H1 (cell line): ENCODE results near the gene ALOX15B. TPM values are rescaled to one million over a fixed set of nuclear protein-coding genes. Genes with fewer than 3 reads are reported as not detected.

Experiments used
- CTCF ChIA-PET: fragments of 300-600 bp; sonication (Branson Sonifier 250); formaldehyde crosslinking; loops from one replicate; lab custom pipeline; 2021; ENCODE audit not compliant: partially characterized antibody; lab: Charles Lee
- POLR2A ChIA-PET: fragments of 300-600 bp; sonication (Branson Sonifier 250); formaldehyde crosslinking; loops from one replicate; lab custom pipeline; 2021; ENCODE audit warnings: inconsistent platforms; ENCODE audit not compliant: partially characterized antibody; lab: Charles Lee
- DNase-seq, 2 experiments: peaks; one replicate each; pipeline versions ENCODE4 v3.0.0 to v3.0.0-alpha.2; 2010 to 2022; ENCODE audit warnings: low spot score in 2 of 2, low read depth in 1 of 2, mixed read lengths in 1 of 2
- FAIRE-seq: peaks from 2 replicates; lab custom pipeline; 2011; peaks lifted over from hg19 to GRCh38; lab: Jason Lieb, UNC
- H2AFZ ChIP-seq: 2 replicates; pipeline ENCODE4 v1.8.1; 2012; ENCODE audit warnings: low read length, inconsistent platforms
- H2AK5ac ChIP-seq: 2 replicates; pipeline ENCODE4 v1.6.1; 2013; ENCODE audit warnings: low read depth, low read length
- H2BK120ac ChIP-seq: replicated peaks from 2 replicates; pipeline ENCODE3; 2013; ENCODE audit warnings: low read depth, low read length, inconsistent platforms
- H2BK12ac ChIP-seq: 2 replicates; pipeline ENCODE4 v1.6.1; 2013; ENCODE audit warnings: low read depth, low read length
- H2BK15ac ChIP-seq: 2 replicates; pipeline ENCODE4 v1.6.1; 2013; ENCODE audit warnings: low read length
- H2BK20ac ChIP-seq: 2 replicates; pipeline ENCODE4 v1.6.1; 2013; ENCODE audit warnings: low read length
- H2BK5ac ChIP-seq: 2 replicates; pipeline ENCODE4 v1.6.1; 2013; ENCODE audit warnings: low read depth, low read length
- H3K14ac ChIP-seq: 2 replicates; pipeline ENCODE4 v1.6.1; 2013; ENCODE audit warnings: inconsistent platforms; ENCODE audit not compliant: insufficient read length
- H3K18ac ChIP-seq: 2 replicates; pipeline ENCODE4 v1.6.1; 2013; ENCODE audit warnings: low read length; ENCODE audit errors: extremely low read depth
- H3K23ac ChIP-seq: 2 replicates; pipeline ENCODE4 v1.6.1; 2013; ENCODE audit warnings: inconsistent platforms; ENCODE audit not compliant: insufficient read length
- H3K23me2 ChIP-seq: 2 replicates; pipeline ENCODE4 v1.6.1; 2013; ENCODE audit warnings: low read depth, low read length
- H3K27ac ChIP-seq: 2 replicates; pipeline ENCODE4 v1.6.1; 2011; ENCODE audit warnings: low read depth, low read length, inconsistent platforms
- H3K27me3 ChIP-seq, 4 experiments: replicated peaks in 1 of 4; 1 replicate in 1 of 4; 2 replicates in 3 of 4; pipeline versions ENCODE4 v1.6.1 to v1.8.1; 2011 to 2013; ENCODE audit warnings: low read length in 3 of 4, mild to moderate bottlenecking in 3 of 4, inconsistent platforms in 2 of 4, mixed read lengths in 2 of 4, moderate library complexity in 1 of 4; ENCODE audit not compliant: control insufficient read depth in 3 of 4, insufficient read depth in 3 of 4; ENCODE audit errors: extremely low read depth in 1 of 4
- H3K36me3 ChIP-seq, 4 experiments: 2 replicates each; pipeline versions ENCODE4 v1.6.1 to v1.8.1; 2011 to 2013; ENCODE audit warnings: mild to moderate bottlenecking in 4 of 4, low read length in 3 of 4, moderate library complexity in 2 of 4, control low read depth in 1 of 4, inconsistent platforms in 1 of 4; ENCODE audit not compliant: insufficient read depth in 4 of 4, control insufficient read depth in 2 of 4
- H3K4ac ChIP-seq: replicated peaks from 2 replicates; pipeline ENCODE3; 2013; ENCODE audit warnings: low read length, low read depth, mixed read lengths, inconsistent platforms; ENCODE audit not compliant: insufficient read length
- H3K4me1 ChIP-seq, 4 experiments: replicated peaks in 1 of 4; 1 replicate in 1 of 4; 2 replicates in 3 of 4; pipeline versions ENCODE4 v1.6.1 to v1.8.1; 2011 to 2013; ENCODE audit warnings: low read length in 3 of 4, inconsistent platforms in 2 of 4, mixed read lengths in 1 of 4; ENCODE audit not compliant: insufficient read depth in 4 of 4, control insufficient read depth in 3 of 4
- H3K4me2 ChIP-seq, 2 experiments: 2 replicates each; pipeline versions ENCODE4 v1.6.1 to v1.8.1; 2011 to 2013; ENCODE audit warnings: low read depth in 2 of 2, low read length in 2 of 2, control low read depth in 1 of 2, inconsistent platforms in 1 of 2, mild to moderate bottlenecking in 1 of 2; ENCODE audit not compliant: insufficient read depth in 1 of 2
- H3K4me3 ChIP-seq, 4 experiments: fragments of 200-600, 300-600 bp in 1 of 4; sonication (generic), shearing (Covaris generic), sonication (Bioruptor Twin) in 1 of 4; 2 replicates each; pipeline versions ENCODE4 v1.5.1 to v1.8.1; 2011 to 2016; ENCODE audit warnings: low read length in 4 of 4, low read depth in 3 of 4, control low read depth in 2 of 4, inconsistent platforms in 2 of 4, mild to moderate bottlenecking in 2 of 4, mixed read lengths in 1 of 4, moderate library complexity in 1 of 4; ENCODE audit not compliant: insufficient read depth in 2 of 4; ENCODE audit errors: extremely low read depth in 1 of 4
- H3K56ac ChIP-seq: replicated peaks from 2 replicates; pipeline ENCODE3; 2013; ENCODE audit warnings: low read depth, mild to moderate bottlenecking, mixed read lengths, low read length, inconsistent platforms; ENCODE audit not compliant: insufficient read length
- H3K79me1 ChIP-seq: 2 replicates; pipeline ENCODE4 v1.6.1; 2013; ENCODE audit warnings: low read depth, low read length, control low read depth
- H3K79me2 ChIP-seq, 2 experiments: 2 replicates each; pipeline versions ENCODE4 v1.6.1 to v1.8.1; 2012 to 2013; ENCODE audit warnings: low read length in 2 of 2, mild to moderate bottlenecking in 2 of 2, inconsistent platforms in 1 of 2; ENCODE audit not compliant: insufficient read depth in 2 of 2, control insufficient read depth in 1 of 2
- H3K9ac ChIP-seq, 4 experiments: replicated peaks in 1 of 4; 1 replicate in 1 of 4; 2 replicates in 3 of 4; pipeline versions ENCODE4 v1.6.1 to v1.8.1; 2011 to 2013; ENCODE audit warnings: low read depth in 3 of 4, low read length in 3 of 4, control low read depth in 2 of 4, mild to moderate bottlenecking in 2 of 4, moderate library complexity in 2 of 4, inconsistent platforms in 1 of 4; ENCODE audit errors: extremely low read depth in 1 of 4
- H3K9me3 ChIP-seq, 2 experiments: 2 replicates each; pipeline versions ENCODE4 v1.6.1 to v1.8.1; 2012 to 2013; ENCODE audit warnings: mild to moderate bottlenecking in 2 of 2, moderate library complexity in 2 of 2, control low read depth in 1 of 2, inconsistent platforms in 1 of 2, low read depth in 1 of 2, low read length in 1 of 2, mixed read lengths in 1 of 2; ENCODE audit not compliant: insufficient read depth in 2 of 2
- H4K20me1 ChIP-seq, 2 experiments: replicated peaks in 1 of 2; 2 replicates each; pipeline versions ENCODE3 to v1.8.1; 2011 to 2013; ENCODE audit warnings: inconsistent platforms in 2 of 2, low read length in 2 of 2, mild to moderate bottlenecking in 1 of 2; ENCODE audit not compliant: insufficient read depth in 2 of 2, control insufficient read depth in 1 of 2
- H4K5ac ChIP-seq: 2 replicates; pipeline ENCODE4 v1.6.1; 2013; ENCODE audit warnings: low read length, low read depth, mixed read lengths, inconsistent platforms; ENCODE audit not compliant: insufficient read length
- H4K8ac ChIP-seq: 2 replicates; pipeline ENCODE4 v1.8.0; 2013; ENCODE audit warnings: mild to moderate bottlenecking, moderate library complexity, low read length, inconsistent platforms; ENCODE audit not compliant: insufficient read depth; ENCODE audit errors: extremely low read depth
- H4K91ac ChIP-seq: replicated peaks from 2 replicates; pipeline ENCODE3; 2013; ENCODE audit warnings: low read length, mixed read lengths, inconsistent platforms; ENCODE audit not compliant: insufficient read length
- ASH2L ChIP-seq: fragments of 200-600, 300-600 bp; sonication (generic); IDR thresholded peaks from one replicate; pipeline ENCODE4 v1.7.1; 2017; ENCODE audit warnings: low read length
- BCL11A ChIP-seq, 2 experiments: IDR thresholded peaks; one replicate each; pipeline ENCODE4 v1.6.1; 2011; ENCODE audit warnings: low read depth in 2 of 2, low read length in 2 of 2, mild to moderate bottlenecking in 2 of 2
- CBX5 ChIP-seq: fragments of 300-800, 300-1000 bp; sonication (generic); IDR thresholded peaks from 2 replicates; pipeline ENCODE4 v1.7.1; 2016; ENCODE audit warnings: antibody characterized with exemption, low read length, low read depth
- CREB1 ChIP-seq: IDR thresholded peaks from 2 replicates; pipeline ENCODE4 v1.6.1; 2012; ENCODE audit warnings: inconsistent platforms
- EP300 ChIP-seq, 2 experiments: IDR thresholded peaks; 1 replicate in 1 of 2; 2 replicates in 1 of 2; pipeline ENCODE4 v1.6.1; 2011 to 2012; ENCODE audit warnings: low read depth in 2 of 2, low read length in 2 of 2, mild to moderate bottlenecking in 2 of 2, borderline replicate concordance in 1 of 2, inconsistent platforms in 1 of 2, moderate library complexity in 1 of 2
- JUN ChIP-seq: IDR thresholded peaks from 2 replicates; pipeline ENCODE4 v1.6.1; 2011; ENCODE audit warnings: low read depth, mild to moderate bottlenecking, improper control_type of control experiment, low read length
- KDM1A ChIP-seq: fragments of 200-600, 300-600 bp; sonication (generic); IDR thresholded peaks from 2 replicates; pipeline ENCODE4 v1.7.1; 2016; ENCODE audit warnings: mild to moderate bottlenecking, low read length, borderline replicate concordance
- PHF8 ChIP-seq: fragments of 200-600 bp; sonication (generic); conservative IDR thresholded peaks from 2 replicates; pipeline ENCODE4 v1.7.1; 2012; ENCODE audit warnings: low read depth, mild to moderate bottlenecking, inconsistent platforms, low read length, moderate library complexity
- RXRA ChIP-seq: IDR thresholded peaks from 2 replicates; pipeline ENCODE4 v1.6.1; 2011; ENCODE audit warnings: low read depth, mild to moderate bottlenecking, low read length, moderate library complexity; ENCODE audit not compliant: insufficient read depth
- SP4 ChIP-seq: IDR thresholded peaks from 2 replicates; pipeline ENCODE4 v1.6.1; 2012; ENCODE audit warnings: low read length, inconsistent platforms
- WGBS, 2 experiments: shearing (Covaris generic) in 1 of 2; methylation state at CpG; one replicate each; pipeline versions ENCODE4 v1.1.6 to v1.1.7; 2013 to 2015; ENCODE audit warnings: low lambda C conversion rate in 2 of 2, mixed read lengths in 2 of 2, inconsistent platforms in 1 of 2, low coverage in 1 of 2, missing lambda C conversion rate in 1 of 2; ENCODE audit not compliant: insufficient replicate concordance in 2 of 2, insufficient coverage in 1 of 2, insufficient read length in 1 of 2; ENCODE audit errors: extremely low coverage in 1 of 2, missing lambda C conversion rate in 1 of 2; 5-methylcytosine and 5-hydroxymethylcytosine counted together
- polyA plus RNA-seq, 7 experiments: library from polyadenylated mRNA; depleted of rRNA in 3 of 7; stranded (reverse) in 5 of 7; unstranded in 2 of 7; fragments of >200 nt in 5 of 7; fragments of 200-250 nt in 2 of 7; gene quantifications; 1 replicate in 5 of 7; 2 replicates in 1 of 7; 4 replicates in 1 of 7; pipeline versions ENCODE4 v1.2.1 to v1.2.3, GENCODE V29; 2011 to 2013; ENCODE audit warnings: missing spikeins in 2 of 7, mixed read lengths in 2 of 7
- total RNA-seq: library from RNA; stranded (reverse); fragmentation: NEBNext Ultra II Directional; extraction: Animal tissue kit (Norgen Biotek cat#: 25700); gene quantifications from 2 replicates; pipeline ENCODE4 v1.2.1, GENCODE V29; 2021
- TF ChIP-seq, protein P1 (sequence below), 3 experiments: IDR thresholded peaks; 1 replicate in 2 of 3; 2 replicates in 1 of 3; pipeline versions ENCODE4 v1.5.1 to v1.6.1; 2011; ENCODE audit warnings: low read length in 3 of 3, mild to moderate bottlenecking in 3 of 3, inconsistent platforms in 2 of 3, low read depth in 1 of 3, moderate library complexity in 1 of 3; ENCODE audit not compliant: insufficient read depth in 1 of 3; ENCODE audit errors: control extremely low read depth in 1 of 3

ALOX15B gene
- total and polyA plus RNA-seq, 2 of the 8 experiments (the other 6 are each of a cell fraction or from before 2014, with no cell fraction given), result 0.63 to 0.91 TPM

DNA sequence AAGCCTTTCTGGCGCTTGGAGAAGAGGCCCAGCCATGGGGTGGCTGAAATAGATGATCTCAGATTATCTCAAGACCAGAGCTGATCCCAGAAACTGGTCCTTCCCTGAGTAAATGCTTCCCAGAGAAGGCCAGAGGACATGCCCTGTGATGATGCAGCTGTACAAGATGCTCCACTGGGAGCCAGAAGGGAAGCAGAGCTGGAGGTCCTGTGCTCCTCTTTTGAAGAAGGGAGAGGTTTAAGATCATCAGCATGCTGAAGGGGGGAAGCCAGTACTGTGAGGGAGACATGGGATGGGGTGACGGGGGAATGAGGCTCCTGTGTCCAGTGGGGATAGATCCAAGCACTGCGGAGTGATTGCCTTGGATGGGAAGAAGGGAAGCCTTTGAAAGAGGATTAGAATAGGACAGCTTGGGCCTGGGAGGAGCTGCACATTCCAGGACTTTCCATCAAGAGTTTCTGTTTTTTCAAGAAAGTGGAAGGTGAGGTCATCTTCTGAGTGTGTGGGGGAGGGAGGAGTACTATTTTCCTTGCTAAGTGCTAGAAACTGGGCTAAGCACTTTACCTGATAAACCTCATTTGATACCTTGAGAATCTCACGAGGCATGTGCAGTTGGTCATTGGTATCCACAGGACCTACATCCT lies 16.4 kb upstream of the ALOX15B start:
- Histone ChIP-seq H2AFZ (no peak overlapping the region), H2AK5ac (no peak overlapping the region), H3K27me3 (peaks cover 0 to 1% (median 0%) of the 10 kb centered on the region in 4 experiments; a peak in 1 of 7 replicates), H2BK20ac (no peak overlapping the region), H3K23me2 (no peaks in the 10 kb centered on the region), H3K14ac (no peak overlapping the region), H3K4me2 (no peak overlapping the region), H3K79me1 (no peaks in the 10 kb centered on the region), H4K5ac (no peak overlapping the region), H3K9me3 (no peaks in the 10 kb centered on the region), H2BK15ac (no peak overlapping the region), H2BK5ac (no peak overlapping the region), H3K79me2 (no peaks in the 10 kb centered on the region), H3K4ac (no peak overlapping the region), H3K23ac (no peak overlapping the region), H3K9ac (no peak overlapping the region), H4K91ac (no peak overlapping the region), H3K27ac (no peak overlapping the region), H3K18ac (no peak overlapping the region), H3K4me3 (no peak overlapping the region), H2BK12ac (no peak overlapping the region), H3K36me3 (no peaks in the 10 kb centered on the region), H4K20me1 (no peaks in the 10 kb centered on the region), H4K8ac (no peak overlapping the region), H2BK120ac (no peak overlapping the region), H3K56ac (no peak overlapping the region), H3K4me1 (no peaks in the 10 kb centered on the region)
- DNase-seq (no peak), FAIRE-seq (no peak)
- ChIA-PET POLR2A (no interaction called here), CTCF (interaction anchor here (0.6 to 12.8 kb wide), 12 partner anchors 11 to 377 kb away, joined by 3 to 141 read pairs (median 5); partner anchors contain the start of genes ALOX15B and GUCY2D)
- 85% methylated on average over 4 of the region's 4 CpGs; no CpG with 5 or more reads in 1 of the 2 experiments for WGBS, 2 experiments
- TF ChIP-seq SP4 (no peak), CBX5 (no peak), RXRA (no peak), KDM1A (no peak), CREB1 (no peak), EP300 (IDR thresholded peaks at IDR 0.05; ENCODE audit: borderline replicate concordance in 1 of 2, low read depth in 2 of 2, low read length in 2 of 2) (no peak), BCL11A (IDR thresholded peaks at IDR 0.05; ENCODE audit: low read depth in 2 of 2, low read length in 2 of 2) (no peak), PHF8 (no peak), JUN (no peak), ASH2L (no peak)
- TF ChIP-seq, protein P1, sequence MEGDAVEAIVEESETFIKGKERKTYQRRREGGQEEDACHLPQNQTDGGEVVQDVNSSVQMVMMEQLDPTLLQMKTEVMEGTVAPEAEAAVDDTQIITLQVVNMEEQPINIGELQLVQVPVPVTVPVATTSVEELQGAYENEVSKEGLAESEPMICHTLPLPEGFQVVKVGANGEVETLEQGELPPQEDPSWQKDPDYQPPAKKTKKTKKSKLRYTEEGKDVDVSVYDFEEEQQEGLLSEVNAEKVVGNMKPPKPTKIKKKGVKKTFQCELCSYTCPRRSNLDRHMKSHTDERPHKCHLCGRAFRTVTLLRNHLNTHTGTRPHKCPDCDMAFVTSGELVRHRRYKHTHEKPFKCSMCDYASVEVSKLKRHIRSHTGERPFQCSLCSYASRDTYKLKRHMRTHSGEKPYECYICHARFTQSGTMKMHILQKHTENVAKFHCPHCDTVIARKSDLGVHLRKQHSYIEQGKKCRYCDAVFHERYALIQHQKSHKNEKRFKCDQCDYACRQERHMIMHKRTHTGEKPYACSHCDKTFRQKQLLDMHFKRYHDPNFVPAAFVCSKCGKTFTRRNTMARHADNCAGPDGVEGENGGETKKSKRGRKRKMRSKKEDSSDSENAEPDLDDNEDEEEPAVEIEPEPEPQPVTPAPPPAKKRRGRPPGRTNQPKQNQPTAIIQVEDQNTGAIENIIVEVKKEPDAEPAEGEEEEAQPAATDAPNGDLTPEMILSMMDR (IDR thresholded peaks at IDR 0.05; ENCODE audit: control extremely low read depth in 1 of 3, insufficient read depth in 1 of 3, low read depth in 1 of 3, low read length in 3 of 3), result no peak
